Left renal pelvis (tissue), 4 donors: ENCODE data around the gene HYI. TPM values are rescaled to one million over a fixed set of nuclear protein-coding genes. Genes with fewer than 3 reads are reported as not detected.
"Not testable (repeated sequence)": the region's sequence is repeated elsewhere in the genome, so short reads cannot be mapped to it uniquely, and the experiment has no call there.

Experiments
- DNase-seq, 4 donors: peaks; one replicate each; pipeline ENCODE4 v3.0.0-alpha.2; 2013; ENCODE audit warnings: low read depth in 4 of 4, low spot score in 3 of 4
- polyA plus RNA-seq, 4 donors: library from polyadenylated mRNA; unstranded; fragments of 120-200 nt; gene quantifications; one replicate each; pipeline ENCODE4 v1.2.1, GENCODE V29; 2013; ENCODE audit not compliant: insufficient read length in 4 of 4

HYI gene
- polyA plus RNA-seq, 4 donors, result 32.7 to 54.1 (median 38.6) TPM

- no peak for DNase-seq
Observed at GRCh38 chr1:43432171-43432860, 21.4 kb downstream of the HYI start.

- DNase-seq, result no peak
Observed at GRCh38 chr1:43431676-43432075, 22.1 kb downstream of the HYI start.

GRCh38 chr1:43430831-43431230 lies 22.9 kb downstream of the HYI start:
- DNase-seq, result no peak

DNA sequence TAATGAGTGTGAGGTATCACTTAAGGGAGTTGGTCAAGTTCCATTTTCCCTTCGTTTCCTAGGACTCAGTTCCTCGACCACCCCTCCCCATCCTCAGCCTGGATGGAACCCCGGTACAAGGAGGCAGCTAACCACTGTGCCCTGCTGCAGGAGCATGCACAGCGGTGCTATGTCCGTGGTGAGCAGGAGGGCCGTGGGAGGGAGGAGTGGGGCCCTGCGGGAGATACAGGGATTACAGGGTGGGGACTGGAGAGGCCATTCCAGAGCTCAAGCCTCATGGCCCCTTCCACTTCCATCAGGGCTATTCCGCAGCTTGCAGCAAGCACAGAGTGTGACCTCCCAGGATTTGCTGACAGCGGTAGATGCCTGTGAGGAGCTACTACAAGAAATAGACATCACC lies 25.8 kb downstream of the HYI start:
- DNase-seq, result no peak

DNA sequence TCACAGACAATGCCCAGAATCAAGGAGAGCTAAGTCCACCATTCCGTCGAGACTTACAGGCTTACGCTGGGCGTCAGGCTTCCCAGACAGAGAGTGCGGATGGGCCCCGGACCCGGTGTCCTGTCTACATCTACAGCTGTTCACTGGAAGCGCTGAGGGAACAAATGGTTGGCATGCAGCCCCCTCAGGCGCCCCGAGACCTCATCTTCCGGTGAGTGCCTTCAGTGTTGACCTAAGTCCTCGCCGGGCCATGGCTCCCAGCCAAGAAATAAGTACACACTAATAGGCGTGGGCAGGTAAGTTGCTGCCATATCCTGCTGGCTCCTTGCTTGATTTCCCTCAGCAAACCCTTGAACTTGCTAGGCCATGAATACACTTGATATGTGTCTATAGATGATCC lies 26.2 kb downstream of the HYI start:
- no peak for DNase-seq

- DNase-seq, result no peak
Observed at GRCh38 chr1:43426221-43426620, 27.5 kb downstream of the HYI start.

DNA sequence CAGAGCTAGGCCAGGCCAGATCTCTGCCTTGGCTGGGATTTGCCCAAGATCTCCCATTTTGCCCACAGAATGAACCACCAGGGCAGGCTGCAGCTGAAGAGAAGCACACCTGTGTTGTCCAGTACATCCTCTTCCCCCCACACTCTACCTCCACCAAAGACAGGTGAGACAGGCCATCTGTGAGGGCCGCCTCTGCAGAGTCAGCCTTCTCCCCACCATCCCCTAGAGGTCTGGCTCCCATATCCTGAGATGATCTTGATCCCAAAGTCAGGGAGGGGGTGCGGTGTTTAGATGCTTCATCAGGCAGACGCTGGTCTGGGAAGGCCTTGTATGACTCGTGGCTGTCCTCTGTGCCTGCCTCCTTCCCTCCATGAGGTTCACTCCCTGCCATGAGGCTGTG lies 28.7 kb downstream of the HYI start:
- DNase-seq, result no peak

DNA sequence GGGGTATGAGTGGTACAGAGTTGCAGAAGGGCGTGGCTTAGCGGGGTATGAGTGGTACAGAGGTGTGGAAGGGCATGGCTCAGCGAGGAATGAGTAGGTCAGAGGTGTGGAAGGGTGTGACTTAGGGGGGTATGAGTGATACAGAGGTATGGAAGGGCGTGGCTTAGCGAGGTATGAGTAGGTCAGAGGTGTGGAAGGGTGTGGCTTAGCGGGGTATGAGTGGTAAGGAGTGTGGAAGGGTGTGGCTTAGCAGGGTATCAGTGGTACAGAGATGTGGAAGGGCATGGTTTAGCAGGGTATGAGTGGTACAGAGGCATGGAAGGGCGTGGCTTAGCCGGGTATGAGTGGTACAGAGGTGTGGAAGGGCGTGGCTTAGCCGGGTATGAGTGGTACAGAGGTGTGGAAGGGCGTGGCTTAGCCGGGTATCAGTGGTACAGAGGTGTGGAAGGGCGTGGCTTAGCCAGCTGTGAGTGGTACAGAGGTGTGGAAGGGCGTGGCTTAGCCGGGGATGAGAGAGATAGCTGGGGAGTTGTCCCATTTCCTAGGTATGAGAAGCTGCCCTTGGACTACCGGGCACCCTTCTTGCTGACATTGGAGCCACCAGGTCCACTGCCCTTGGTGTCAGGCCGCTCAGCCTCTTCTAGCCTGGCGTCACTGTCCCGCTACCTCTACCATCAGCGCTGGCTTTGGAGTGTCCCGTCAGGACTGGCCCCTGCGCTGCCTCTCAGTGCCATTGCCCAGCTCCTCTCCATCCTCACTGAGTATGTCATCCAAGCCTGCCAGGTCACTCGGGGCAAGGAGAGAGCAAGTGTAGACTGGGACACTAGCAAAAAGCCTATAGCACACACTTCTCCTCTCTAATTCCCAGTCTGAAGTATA lies 29.8 kb downstream of the HYI start:
- no peak for DNase-seq

DNA sequence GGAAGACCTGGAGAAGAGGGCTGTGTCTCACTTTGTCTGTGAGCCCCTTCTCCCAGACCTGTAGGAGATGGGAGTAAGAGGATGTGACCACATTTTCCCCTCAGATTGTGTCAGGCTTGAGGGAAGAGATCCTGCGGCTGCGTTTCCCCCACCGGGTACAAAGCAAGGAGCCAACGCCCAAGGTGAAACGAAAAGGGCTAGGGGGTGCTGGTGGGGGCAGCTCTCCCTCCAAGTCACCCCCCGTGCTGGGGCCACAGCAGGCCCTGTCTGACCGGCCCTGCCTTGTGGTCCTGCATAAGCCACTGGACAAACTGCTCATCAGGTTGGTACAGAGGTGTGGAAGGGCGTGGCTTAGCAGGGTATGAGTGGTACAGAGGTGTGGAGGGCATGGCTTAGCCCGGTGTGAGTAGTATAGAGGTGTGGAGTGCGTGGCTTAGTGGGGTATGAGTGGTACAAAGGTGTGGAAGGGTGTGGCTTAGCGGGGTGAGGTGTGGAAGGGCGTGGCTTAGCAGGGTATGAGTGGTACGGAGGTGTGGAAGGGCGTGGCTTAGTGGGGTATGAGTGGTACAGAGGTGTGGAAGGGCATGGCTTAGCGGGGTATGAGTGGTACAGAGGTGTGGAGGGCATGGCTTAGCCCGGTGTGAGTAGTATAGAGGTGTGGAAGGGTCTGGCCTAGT lies 30.6 kb downstream of the HYI start:
- no peak for DNase-seq

DNA sequence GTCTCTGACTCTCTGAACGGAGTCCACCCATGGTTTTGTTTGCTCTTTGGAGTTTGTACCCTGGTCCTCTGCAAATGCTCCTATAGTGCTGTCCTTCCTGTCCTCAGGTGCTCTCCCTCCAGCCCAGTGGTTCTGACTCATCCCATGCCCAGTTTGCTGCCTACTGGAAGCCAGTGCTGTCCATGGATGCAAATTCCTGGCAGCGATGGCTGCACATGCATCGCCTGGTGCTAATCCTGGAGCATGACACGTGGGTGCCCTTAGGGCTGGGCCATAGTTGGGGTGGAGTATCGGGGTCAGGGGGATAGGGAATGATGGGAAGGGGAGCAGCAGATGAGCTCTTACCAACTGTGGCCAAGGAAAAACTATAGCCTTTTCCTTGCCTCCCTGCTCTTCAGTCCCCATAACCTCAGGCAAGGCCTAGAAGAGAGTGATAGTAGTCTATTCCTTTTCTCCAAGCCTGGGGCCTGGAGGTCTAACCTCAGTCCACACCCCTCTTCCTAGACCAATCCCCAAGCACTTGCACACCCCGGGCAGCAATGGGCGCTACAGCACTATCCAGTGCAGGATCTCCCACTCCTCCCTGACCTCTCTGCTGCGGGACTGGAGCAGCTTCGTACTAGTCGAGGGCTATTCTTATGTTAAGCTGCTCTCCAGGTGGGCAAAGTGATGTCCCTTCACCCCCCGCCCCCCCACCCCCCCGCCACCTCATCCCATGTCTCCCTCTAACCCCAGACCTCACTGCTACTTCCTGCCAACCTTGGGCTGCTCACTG lies 31.6 kb downstream of the HYI start:
- no peak for DNase-seq

- no peak for DNase-seq
Observed at GRCh38 chr1:43421396-43421795, 32.3 kb downstream of the HYI start.

DNA sequence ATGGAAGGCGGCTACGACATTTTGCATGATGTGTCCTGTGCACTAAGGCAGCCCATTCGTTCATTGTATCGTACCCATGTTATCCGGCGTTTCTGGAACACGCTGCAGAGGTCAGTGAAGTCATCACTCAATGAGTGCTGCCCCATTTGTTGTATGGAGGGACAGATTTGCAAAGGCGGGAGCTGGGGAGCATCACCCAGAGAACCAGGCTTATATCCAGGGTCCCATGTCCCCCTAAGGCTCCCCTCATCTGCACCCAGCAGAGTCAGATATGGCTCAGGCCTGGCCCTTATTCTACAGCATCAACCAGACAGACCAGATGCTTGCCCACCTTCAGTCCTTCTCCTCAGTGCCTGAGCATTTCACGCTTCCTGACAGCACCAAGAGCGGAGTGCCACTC lies 32.9 kb downstream of the HYI start:
- DNase-seq, result no peak

GRCh38 chr1:43419627-43420425 lies 33.9 kb downstream of the HYI start:
- DNase-seq, result no peak

- DNase-seq, result no peak
Observed at GRCh38 chr1:43418858-43419257, 34.9 kb downstream of the HYI start.

DNA sequence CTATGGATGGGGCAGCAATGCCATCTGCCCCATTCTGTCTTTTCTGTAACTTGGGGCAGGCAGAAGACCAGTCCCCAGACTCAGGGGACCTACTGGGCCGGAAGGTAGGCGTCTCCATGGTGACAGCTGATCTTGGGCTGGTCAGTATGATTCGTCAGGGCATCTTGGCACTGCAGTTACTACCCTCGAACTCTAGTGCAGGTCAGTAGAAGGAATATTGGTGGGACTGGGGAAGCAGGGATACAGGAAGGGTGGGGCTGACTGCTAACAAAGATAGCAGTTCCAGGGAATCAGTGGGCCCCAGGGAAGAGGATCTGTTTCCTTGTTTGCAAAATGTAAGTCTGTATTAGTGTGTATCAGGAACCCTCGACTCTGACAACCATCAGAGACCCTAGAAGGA lies 37.8 kb downstream of the HYI start:
- DNase-seq, result no peak

DNA sequence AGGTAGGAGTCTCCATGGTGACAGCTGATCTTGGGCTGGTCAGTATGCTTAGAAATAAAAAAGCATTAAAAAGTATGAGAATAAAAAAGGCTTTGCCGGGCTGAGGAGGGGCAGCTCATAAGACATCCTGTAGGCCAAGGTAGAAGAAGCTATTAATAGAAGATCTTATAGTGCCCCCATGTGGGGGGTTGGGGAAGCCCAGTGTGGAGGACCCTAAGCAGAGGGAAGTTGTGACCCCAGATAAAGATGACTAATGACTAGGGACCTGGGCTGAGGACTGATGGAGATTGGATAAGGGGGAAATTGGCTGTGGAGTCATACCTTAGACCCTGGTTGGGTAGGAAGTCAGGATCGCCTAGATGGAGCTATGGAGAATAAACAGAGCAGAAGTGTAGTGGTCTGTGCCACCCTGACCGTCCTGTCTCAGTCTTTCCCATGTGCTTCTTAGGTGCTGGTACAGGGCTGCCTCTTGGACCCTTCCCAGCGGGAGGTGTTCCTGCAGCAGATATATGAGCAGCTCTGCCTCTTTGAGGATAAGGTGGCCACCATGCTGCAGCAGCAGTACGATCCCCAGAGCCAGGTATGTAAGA lies 39.0 kb downstream of the HYI start:
- peak in 3 of 4 donors; percentile 12 to 30 (median 22) for DNase-seq

DNA sequence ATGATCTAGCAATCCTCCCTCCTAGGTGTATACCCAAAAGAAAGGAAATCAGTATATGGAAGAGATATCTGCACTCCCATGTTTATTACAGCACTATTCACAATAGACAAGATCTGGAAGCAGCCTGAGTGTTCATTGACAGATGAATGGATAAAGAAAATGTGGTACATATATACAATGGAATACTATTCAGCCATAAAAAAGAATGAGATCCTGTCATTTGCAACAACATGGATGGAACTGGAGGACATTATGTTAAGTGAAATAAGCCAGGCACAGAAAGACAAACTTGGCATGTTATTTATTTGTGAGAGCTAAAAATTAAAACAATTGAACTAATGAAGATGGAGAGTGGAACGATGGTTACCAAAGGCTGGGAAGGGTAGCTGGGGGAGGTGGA lies 40.3 kb downstream of the HYI start:
- not testable (repeated sequence) for DNase-seq

DNA sequence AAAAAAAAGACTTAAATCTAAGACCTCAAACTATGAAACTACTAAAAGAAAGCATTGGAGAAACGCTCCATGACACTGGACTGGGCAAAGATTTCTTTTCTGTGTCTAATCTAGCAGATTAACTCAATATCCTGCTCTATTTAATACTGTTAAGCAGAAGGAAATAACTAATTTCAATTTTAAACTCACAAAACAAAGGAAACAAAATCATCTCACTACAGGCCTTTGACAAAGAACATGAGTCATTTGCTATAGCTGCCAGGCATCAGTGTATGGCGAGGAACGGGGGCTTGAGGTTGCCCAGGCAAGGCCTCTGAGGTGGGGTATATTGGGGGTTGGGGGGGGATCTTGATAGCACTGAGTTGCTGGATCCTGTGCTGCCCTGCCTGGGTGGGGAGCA lies 43.2 kb downstream of the HYI start:
- no peak for DNase-seq

GRCh38 chr1:43405876-43406234 lies 47.9 kb downstream of the HYI start:
- no peak for DNase-seq
